H7 (cell line): ENCODE data around the gene NUP153. TPM values are rescaled to one million over a fixed set of nuclear protein-coding genes. Genes with fewer than 3 reads are reported as not detected.
A peak's percentile ranks its signal among the peaks of the same experiment; 100 is the strongest.
"Not testable (repeated sequence)": the region's sequence is repeated elsewhere in the genome, so short reads cannot be mapped to it uniquely, and the experiment has no call there.

Experiments
- DNase-seq: peaks from one replicate; pipeline ENCODE4 v3.0.0; 2012
- H3K27me3 ChIP-seq: 2 replicates; pipeline ENCODE4 v1.6.0; 2011; ENCODE audit warnings: mild to moderate bottlenecking, low read length; ENCODE audit not compliant: control insufficient read depth, insufficient read depth
- H3K36me3 ChIP-seq: replicated peaks from 2 replicates; pipeline ENCODE4 v1.5.1; 2011; ENCODE audit warnings: low read length; ENCODE audit not compliant: control insufficient read depth, insufficient read depth
- H3K4me3 ChIP-seq: 2 replicates; pipeline ENCODE4 v1.5.1; 2011; ENCODE audit warnings: low read depth, mild to moderate bottlenecking, control low read depth, low read length, moderate library complexity; ENCODE audit not compliant: insufficient read depth
- total RNA-seq: library from RNA; depleted of rRNA; stranded (reverse); fragments of >200 nt; shearing (Covaris generic); gene quantifications from 2 replicates; pipeline ENCODE4 v1.2.3, GENCODE V29; 2014; rRNA removed

Gene NUP153
- total RNA-seq: 48.0 and 55.2 TPM in 2 replicates

GRCh38 chr6:17706580-17707370, at the start of gene NUP153:
NUP153 (minus strand) TSS chr6:17706925; CDS start chr6:17706387, 538 bp downstream.
- peak; percentile 95 for DNase-seq
- Histone ChIP-seq H3K27me3 (no peaks in the 10 kb centered on the region), H3K4me3 (peak within 1 kb of the TSS; percentile 98), H3K36me3 (no peaks in the 10 kb centered on the region)

- no peak for DNase-seq
- Histone ChIP-seq H3K27me3 (no peaks in the 10 kb centered on the region), H3K36me3 (no peaks in the 10 kb centered on the region), H3K4me3 (no peak overlapping the region)
Measured at GRCh38 chr6:17754254-17754653, 47.5 kb upstream of the NUP153 start.

- H3K27me3 ChIP-seq, H3K4me3 ChIP-seq, H3K36me3 ChIP-seq, DNase-seq: not testable (repeated sequence)
Measured at GRCh38 chr6:17745324-17745723, 38.6 kb upstream of the NUP153 start.

GRCh38 chr6:17744757-17745308, 38.1 kb upstream of the NUP153 start:
- not testable (repeated sequence) for H3K36me3 ChIP-seq, H3K27me3 ChIP-seq, DNase-seq, H3K4me3 ChIP-seq

- no peaks in the 10 kb centered on the region for H3K27me3 ChIP-seq
- no peak overlapping the region for H3K4me3 ChIP-seq
- DNase-seq: no peak
- no peaks in the 10 kb centered on the region for H3K36me3 ChIP-seq
Measured at GRCh38 chr6:17744019-17744756, 37.5 kb upstream of the NUP153 start.

GRCh38 chr6:17741507-17741906, 34.8 kb upstream of the NUP153 start:
- DNase-seq: no peak
- no peaks in the 10 kb centered on the region for H3K36me3 ChIP-seq
- H3K27me3 ChIP-seq: no peaks in the 10 kb centered on the region
- no peak overlapping the region for H3K4me3 ChIP-seq

- DNase-seq: no peak
- Histone ChIP-seq H3K27me3 (no peaks in the 10 kb centered on the region), H3K4me3 (no peak overlapping the region), H3K36me3 (no peaks in the 10 kb centered on the region)
Measured at GRCh38 chr6:17740559-17741220, 34.0 kb upstream of the NUP153 start.

GRCh38 chr6:17737704-17738252, 31.1 kb upstream of the NUP153 start:
- Histone ChIP-seq H3K36me3 (no peaks in the 10 kb centered on the region), H3K27me3 (no peaks in the 10 kb centered on the region), H3K4me3 (no peak overlapping the region)
- DNase-seq: no peak

GRCh38 chr6:17735311-17735710, 28.6 kb upstream of the NUP153 start:
- DNase-seq: not testable (repeated sequence)

GRCh38 chr6:17730078-17730704, 23.5 kb upstream of the NUP153 start:
- Histone ChIP-seq H3K27me3 (no peaks in the 10 kb centered on the region), H3K4me3 (no peak overlapping the region), H3K36me3 (no peaks in the 10 kb centered on the region)
- no peak for DNase-seq

More at GRCh38 chr6:17735311-17735710, 28.6 kb upstream of the NUP153 start:
- not testable (repeated sequence) for H3K36me3 ChIP-seq, H3K27me3 ChIP-seq, H3K4me3 ChIP-seq

GRCh38 chr6:17729223-17730077, 22.7 kb upstream of the NUP153 start:
- H3K27me3 ChIP-seq: no peaks in the 10 kb centered on the region
- H3K4me3 ChIP-seq: no peak overlapping the region
- DNase-seq: no peak
- no peaks in the 10 kb centered on the region for H3K36me3 ChIP-seq

GRCh38 chr6:17728551-17729222, 22.0 kb upstream of the NUP153 start:
- Histone ChIP-seq H3K27me3 (no peaks in the 10 kb centered on the region), H3K4me3 (no peak overlapping the region), H3K36me3 (no peaks in the 10 kb centered on the region)
- DNase-seq: no peak

- H3K27me3 ChIP-seq: no peaks in the 10 kb centered on the region
- H3K36me3 ChIP-seq: no peaks in the 10 kb centered on the region
- DNase-seq: peak; percentile 87
- no peak overlapping the region for H3K4me3 ChIP-seq
Measured at GRCh38 chr6:17725083-17725482, 18.4 kb upstream of the NUP153 start.
